Calu3 (cell line): ENCODE measurements around the gene NPHP3. TPM values are rescaled to one million over a fixed set of nuclear protein-coding genes. Genes with fewer than 3 reads are reported as not detected.

ENCODE experiments used
- BruUV-seq: library from RNA; stranded (reverse); fragments of 400-500 nt; replicated peaks from 2 replicates; lab custom pipeline; 2021; lab: Mats Ljungman, UMichigan
- CTCF ChIA-PET: fragments of 300-600 bp; sonication (Branson Sonifier 250); formaldehyde crosslinking; loops from one replicate; lab custom pipeline; 2022; ENCODE audit warnings: antibody characterized with exemption; lab: Charles Lee
- DNase-seq: peaks from one replicate; pipeline ENCODE4 v3.0.0; 2022
- H3K27ac Mint-ChIP-seq: one replicate; pipeline ENCODE4 v1.8.0; 2022; ENCODE audit warnings: mixed read lengths; ENCODE audit not compliant: unreplicated experiment
- H3K27me3 Mint-ChIP-seq: one replicate; pipeline ENCODE4 v1.8.0; 2022; ENCODE audit warnings: mixed read lengths; ENCODE audit not compliant: unreplicated experiment
- H3K36me3 Mint-ChIP-seq: one replicate; pipeline ENCODE4 v1.8.0; 2022; ENCODE audit warnings: mild to moderate bottlenecking, moderate library complexity, mixed read lengths; ENCODE audit not compliant: insufficient read depth, unreplicated experiment
- H3K4me1 Mint-ChIP-seq: one replicate; pipeline ENCODE4 v1.8.0; 2022; ENCODE audit warnings: mild to moderate bottlenecking, low read depth, mixed read lengths; ENCODE audit not compliant: unreplicated experiment
- H3K4me3 Mint-ChIP-seq: one replicate; pipeline ENCODE4 v1.8.0; 2022; ENCODE audit warnings: mild to moderate bottlenecking, low read depth, moderate library complexity, mixed read lengths; ENCODE audit not compliant: unreplicated experiment
- H3K9me3 Mint-ChIP-seq: one replicate; pipeline ENCODE4 v1.8.0; 2022; ENCODE audit warnings: low read depth, mixed read lengths; ENCODE audit not compliant: unreplicated experiment
- CTCF ChIP-seq: fragments of 200-600 bp; IDR thresholded peaks from one replicate; pipeline ENCODE4 v1.8.0; 2022; ENCODE audit warnings: antibody characterized with exemption; ENCODE audit not compliant: unreplicated experiment
- intact Hi-C: fragments of 100-400 bp; cut with micrococcal nuclease; formaldehyde crosslinking; loops from one replicate; pipeline ENCODE4 v1.10.0; 2022; ENCODE audit not compliant: unreplicated experiment
- total RNA-seq: library from RNA; stranded (reverse); gene quantifications from 2 replicates; pipeline ENCODE4 v1.2.3, GENCODE V29; 2022

NPHP3 gene
- total RNA-seq, 1 experiment from 2014 or later = 40.3 TPM

GRCh38 chr3:132716372-132716771, 5.8 kb downstream of the NPHP3 start:
- peaks cover 16% of the 10 kb centered on the region for H3K4me1 Mint-ChIP-seq
- intact Hi-C loops = no loop called here
- no TSS peak for BruUV-seq
- H3K9me3 Mint-ChIP-seq = no peaks in the 10 kb centered on the region
- CTCF ChIA-PET = no interaction called here
- H3K27ac Mint-ChIP-seq = no peak overlapping the region
- no peaks in the 10 kb centered on the region for H3K27me3 Mint-ChIP-seq
- H3K4me3 Mint-ChIP-seq = no peak overlapping the region
- H3K36me3 Mint-ChIP-seq = peaks cover 15% of the 10 kb centered on the region
- DNase-seq = no peak
- no peak for TF ChIP-seq CTCF

- no TSS peak for BruUV-seq
- H3K27ac Mint-ChIP-seq = no peak overlapping the region
- peaks cover 17% of the 10 kb centered on the region for H3K36me3 Mint-ChIP-seq
- H3K9me3 Mint-ChIP-seq = no peaks in the 10 kb centered on the region
- intact Hi-C loops = no loop called here
- H3K4me3 Mint-ChIP-seq = no peak overlapping the region
- no peak for DNase-seq
- no peak for TF ChIP-seq CTCF
- H3K4me1 Mint-ChIP-seq = no peaks in the 10 kb centered on the region
- H3K27me3 Mint-ChIP-seq = no peaks in the 10 kb centered on the region
- CTCF ChIA-PET = interaction anchor here (0.5 kb wide), 1 partner anchor 51 kb away, joined by 3 read pairs; no protein-coding TSS in a partner anchor
Measured at GRCh38 chr3:132713977-132714727, 8.1 kb downstream of the NPHP3 start.

GRCh38 chr3:132710311-132710710, 11.9 kb downstream of the NPHP3 start:
- intact Hi-C loops = no loop called here
- no peak for TF ChIP-seq CTCF
- BruUV-seq = no TSS peak
- Mint-ChIP-seq H3K27me3 (no peaks in the 10 kb centered on the region), H3K36me3 (peaks cover 20% of the 10 kb centered on the region), H3K4me1 (no peaks in the 10 kb centered on the region), H3K9me3 (no peaks in the 10 kb centered on the region), H3K4me3 (no peak overlapping the region), H3K27ac (no peak overlapping the region)
- DNase-seq = no peak
- CTCF ChIA-PET = no interaction called here

- no peaks in the 10 kb centered on the region for H3K4me1 Mint-ChIP-seq
- no TSS peak for BruUV-seq
- peaks cover 20% of the 10 kb centered on the region for H3K36me3 Mint-ChIP-seq
- intact Hi-C loops = no loop called here
- CTCF ChIA-PET = interaction anchor here (0.7 kb wide), 1 partner anchor 21 kb away, joined by 4 read pairs; no protein-coding TSS in a partner anchor
- H3K27ac Mint-ChIP-seq = no peak overlapping the region
- DNase-seq = no peak
- H3K9me3 Mint-ChIP-seq = no peaks in the 10 kb centered on the region
- H3K27me3 Mint-ChIP-seq = no peaks in the 10 kb centered on the region
- TF ChIP-seq CTCF = no peak
- no peak overlapping the region for H3K4me3 Mint-ChIP-seq
Measured at GRCh38 chr3:132709761-132710160, 12.4 kb downstream of the NPHP3 start.
